Measurements from ENCODE around the gene GTF2F2. TPM values are rescaled to one million over a fixed set of nuclear protein-coding genes. Genes with fewer than 3 reads are reported as not detected.

Gene GTF2F2
- total and polyA plus RNA-seq, 9 donors, result 12.4 to 19.2 (median 14.6) TPM

- no peaks in the 10 kb centered on the region for H3K27me3 ChIP-seq
- no peak overlapping the region for H3K4me3 ChIP-seq
- DNase-seq, result no peak
- no peaks in the 10 kb centered on the region for H3K9me3 ChIP-seq
- H3K27ac ChIP-seq, result no peak overlapping the region
- no peak for TF ChIP-seq POLR2A (IDR thresholded peaks at IDR 0.05)
- no peak for TF ChIP-seq EP300 (IDR thresholded peaks at IDR 0.05)
- no peak for TF ChIP-seq CTCF (IDR thresholded peaks at IDR 0.05)
- H3K36me3 ChIP-seq, result no peaks in the 10 kb centered on the region
- H3K4me1 ChIP-seq (ENCODE audit: insufficient read depth), result no peaks in the 10 kb centered on the region
- 78 to 84% (median 83%) methylated on average over 3 of the region's 3 CpGs for WGBS, 3 donors
- intact Hi-C loops (cut with DNase I), result no loop called here
Measured at GRCh38 chr13:45104261-45104660, 16.0 kb upstream of the GTF2F2 start.

GRCh38 chr13:45105895-45106294 is 14.4 kb upstream of the GTF2F2 start:
- Histone ChIP-seq H3K4me3 (no peak overlapping the region), H3K4me1 (ENCODE audit: insufficient read depth) (no peaks in the 10 kb centered on the region), H3K9me3 (no peaks in the 10 kb centered on the region), H3K27ac (no peak overlapping the region), H3K27me3 (no peaks in the 10 kb centered on the region), H3K36me3 (no peaks in the 10 kb centered on the region)
- intact Hi-C loops (cut with DNase I), result no loop called here
- WGBS, 3 donors, result 89 to 92% (median 89%) methylated on average over 5 of the region's 5 CpGs
- no peak for DNase-seq
- TF ChIP-seq POLR2A (IDR thresholded peaks at IDR 0.05) (no peak), EP300 (IDR thresholded peaks at IDR 0.05) (no peak), CTCF (IDR thresholded peaks at IDR 0.05) (no peak)

DNA sequence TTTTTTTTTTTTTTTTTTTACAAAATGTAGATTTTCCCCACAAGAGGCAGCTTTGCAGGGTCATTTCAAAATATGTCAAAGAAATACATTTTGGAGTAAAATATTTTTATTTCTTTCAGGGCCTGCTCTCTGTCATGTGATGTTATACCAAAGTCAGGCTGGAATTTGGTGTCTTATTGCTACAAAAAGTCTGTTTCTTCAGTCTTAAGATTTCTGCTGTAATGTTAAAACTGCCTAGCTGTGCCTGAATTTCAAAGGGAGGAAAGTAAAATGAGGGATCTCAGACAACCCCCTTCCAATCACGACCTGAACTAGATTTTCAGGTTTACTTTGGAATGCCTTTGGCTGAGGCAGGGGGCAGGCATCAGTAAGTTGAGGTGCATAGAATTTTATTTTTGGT is 12.8 kb upstream of the GTF2F2 start:
- no peaks in the 10 kb centered on the region for H3K4me1 ChIP-seq (ENCODE audit: insufficient read depth)
- H3K9me3 ChIP-seq, result no peaks in the 10 kb centered on the region
- no peak for DNase-seq
- H3K27me3 ChIP-seq, result no peaks in the 10 kb centered on the region
- no peak overlapping the region for H3K27ac ChIP-seq
- 35 to 55% (median 53%) methylated on average over 1 of the region's 1 CpG for WGBS, 3 donors
- H3K4me3 ChIP-seq, result no peak overlapping the region
- TF ChIP-seq EP300 (IDR thresholded peaks at IDR 0.05) (no peak), POLR2A (IDR thresholded peaks at IDR 0.05) (no peak), CTCF (IDR thresholded peaks at IDR 0.05) (no peak)
- no peaks in the 10 kb centered on the region for H3K36me3 ChIP-seq
- intact Hi-C loops (cut with DNase I), result no loop called here

DNA sequence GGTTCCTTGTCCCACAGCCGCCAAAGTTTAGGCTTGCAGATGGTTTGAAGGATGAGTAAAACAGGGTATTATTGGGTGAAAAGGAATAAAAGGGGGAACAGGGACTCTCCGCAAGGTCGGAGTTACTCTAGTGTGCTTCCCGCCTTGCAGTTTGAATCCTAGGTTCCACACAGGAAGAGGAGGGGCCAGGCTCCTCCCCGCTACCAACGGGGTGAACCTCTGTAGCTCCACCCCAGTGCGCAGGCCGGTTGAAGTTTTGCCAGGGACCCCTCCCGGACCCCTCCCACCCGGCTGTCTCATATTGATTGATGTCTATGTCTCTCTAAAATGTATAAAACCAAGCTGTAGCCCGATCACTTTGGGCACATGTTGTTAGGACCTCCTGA is 11.6 kb upstream of the GTF2F2 start:
- Histone ChIP-seq H3K36me3 (no peaks in the 10 kb centered on the region), H3K9me3 (no peaks in the 10 kb centered on the region), H3K27ac (no peak overlapping the region), H3K4me1 (ENCODE audit: insufficient read depth) (no peaks in the 10 kb centered on the region), H3K4me3 (no peak overlapping the region), H3K27me3 (no peaks in the 10 kb centered on the region)
- TF ChIP-seq EP300 (IDR thresholded peaks at IDR 0.05) (no peak), CTCF (IDR thresholded peaks at IDR 0.05) (no peak), POLR2A (IDR thresholded peaks at IDR 0.05) (no peak)
- intact Hi-C loops (cut with DNase I), result no loop called here
- WGBS, 3 donors, result 49 to 51% (median 49%) methylated on average over 11 of the region's 11 CpGs
- DNase-seq, result no peak

Measured in ovary (tissue), 9 donors.